DMS153 treated with DMSO at 0.1 percent for 48 hours (cell line): ENCODE results near the gene M6PR.
"Not testable (repeated sequence)": the region's sequence is repeated elsewhere in the genome, so short reads cannot be mapped to it uniquely, and the experiment has no call there.

Experiments
- DNase-seq: peaks from one replicate; lab custom pipeline; 2025; ENCODE audit not compliant: unreplicated experiment; lab: John Stamatoyannopoulos, UW

Gene M6PR

GRCh38 chr12:8951744-8952143 lies 2.3 kb upstream of the M6PR start:
- no peak for DNase-seq

GRCh38 chr12:8950702-8951478 lies 1.4 kb upstream of the M6PR start:
- DNase-seq, result no peak

DNA sequence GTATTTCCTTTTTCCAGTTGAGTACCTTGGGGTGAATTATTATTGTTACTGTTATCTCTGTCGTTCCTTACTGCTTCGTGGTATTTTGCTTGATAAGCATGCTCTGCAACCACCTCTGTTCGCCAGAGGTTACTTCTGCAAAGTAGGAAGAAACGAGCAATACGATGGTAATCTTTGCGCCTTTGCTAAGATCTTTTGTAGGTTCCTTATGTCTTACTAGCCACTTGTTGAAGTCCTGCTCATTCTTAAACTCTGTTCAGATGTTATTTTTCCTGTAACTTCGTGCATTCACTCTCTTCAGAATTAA lies 729 bp upstream of the M6PR start:
- DNase-seq, result no peak

- no peak for DNase-seq
These were observed 624 bp downstream of the M6PR start for GRCh38 chr12:8948701-8949341.

DNA sequence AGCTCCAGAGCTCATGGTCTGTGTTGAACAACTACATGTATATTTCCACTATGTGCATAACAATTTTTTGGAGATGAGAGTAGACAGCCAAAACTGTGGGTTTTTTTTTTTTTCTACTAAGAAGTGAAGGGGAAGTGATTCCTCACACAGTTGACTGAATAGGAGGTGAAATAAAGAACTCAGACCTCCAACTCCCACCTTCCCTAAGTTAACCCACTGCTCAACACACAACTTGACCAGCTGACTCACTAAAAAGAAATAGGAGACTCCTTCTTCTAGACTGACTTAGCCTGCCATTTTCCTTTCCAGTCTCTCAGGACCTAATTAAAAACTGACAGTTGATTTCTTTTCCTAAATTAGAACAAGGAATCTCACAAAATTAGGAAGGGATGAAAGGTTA lies 1.7 kb downstream of the M6PR start:
- no peak for DNase-seq

DNA sequence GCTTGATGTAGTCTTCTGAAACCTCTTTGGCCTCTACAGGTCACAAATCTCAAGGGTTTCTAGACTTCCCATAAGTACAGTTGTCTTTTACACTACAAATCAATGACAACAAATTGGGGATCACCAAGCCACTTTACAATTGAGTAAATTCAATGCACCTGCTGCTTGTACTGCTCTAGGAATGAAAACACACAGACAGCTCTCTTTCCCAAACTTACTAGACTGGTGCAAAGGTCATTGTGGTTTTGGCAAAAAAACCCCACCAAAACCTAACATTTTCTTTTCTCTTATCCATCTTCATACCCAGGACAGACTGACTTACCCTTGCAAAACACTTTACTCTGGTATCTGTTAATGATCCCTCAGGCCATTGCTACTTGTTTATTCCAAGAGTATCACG lies 2.7 kb downstream of the M6PR start:
- no peak for DNase-seq

- DNase-seq, result no peak
These were observed 5.8 kb downstream of the M6PR start for GRCh38 chr12:8943565-8944186.

GRCh38 chr12:8941691-8942478 lies 7.6 kb downstream of the M6PR start:
- no peak for DNase-seq

- not testable (repeated sequence) for DNase-seq
These were observed 11.5 kb downstream of the M6PR start for GRCh38 chr12:8937842-8938442.

DNA sequence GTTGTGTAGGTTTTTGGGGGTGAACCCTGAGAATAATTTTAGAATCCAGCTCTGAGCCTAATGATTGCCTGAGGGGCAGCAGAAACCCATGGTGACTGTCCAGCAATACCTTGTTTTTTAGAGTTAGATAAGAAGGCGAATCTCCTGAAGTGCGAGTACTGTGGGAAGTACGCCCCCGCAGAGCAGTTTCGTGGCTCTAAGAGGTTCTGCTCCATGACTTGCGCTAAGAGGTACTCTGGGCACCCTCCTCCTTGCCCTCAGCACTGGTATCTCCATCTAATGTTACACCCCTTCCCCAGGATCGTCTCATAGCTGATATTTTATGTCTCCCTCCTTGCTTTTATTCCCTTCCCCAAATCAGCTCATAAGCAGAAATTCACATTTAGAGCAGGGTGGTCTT lies 12.7 kb downstream of the M6PR start:
- DNase-seq, result no peak

- DNase-seq, result not testable (repeated sequence)
These were observed 15.4 kb downstream of the M6PR start for GRCh38 chr12:8934080-8934479.

- not testable (repeated sequence) for DNase-seq
These were observed 17.0 kb downstream of the M6PR start for GRCh38 chr12:8932464-8932863.

- not testable (repeated sequence) for DNase-seq
These were observed 18.7 kb downstream of the M6PR start for GRCh38 chr12:8930655-8931323.

- DNase-seq, result no peak
These were observed 26.9 kb downstream of the M6PR start for GRCh38 chr12:8922544-8922943.

GRCh38 chr12:8919643-8920042 lies 29.8 kb downstream of the M6PR start:
- DNase-seq, result not testable (repeated sequence)

GRCh38 chr12:8917751-8918150 lies 31.7 kb downstream of the M6PR start:
- no peak for DNase-seq

DNA sequence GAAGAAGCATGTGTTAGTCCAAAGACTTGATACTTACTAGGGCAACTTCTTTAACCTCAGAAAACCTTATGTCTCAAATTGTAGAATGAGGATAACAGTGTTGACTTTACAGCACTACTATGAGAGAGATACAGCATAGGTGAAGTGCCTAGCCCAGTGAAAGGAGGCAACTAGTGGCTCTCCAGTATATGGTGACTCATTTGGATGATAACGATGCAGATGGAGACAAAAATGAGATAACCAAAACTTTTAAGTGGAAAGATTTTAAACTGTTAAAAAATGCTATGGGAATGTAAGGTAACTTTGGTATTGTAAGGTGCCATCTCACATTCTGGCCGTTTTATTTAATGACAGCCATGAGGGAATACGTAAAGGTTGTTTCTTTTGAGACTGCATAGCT lies 32.4 kb downstream of the M6PR start:
- no peak for DNase-seq

DNA sequence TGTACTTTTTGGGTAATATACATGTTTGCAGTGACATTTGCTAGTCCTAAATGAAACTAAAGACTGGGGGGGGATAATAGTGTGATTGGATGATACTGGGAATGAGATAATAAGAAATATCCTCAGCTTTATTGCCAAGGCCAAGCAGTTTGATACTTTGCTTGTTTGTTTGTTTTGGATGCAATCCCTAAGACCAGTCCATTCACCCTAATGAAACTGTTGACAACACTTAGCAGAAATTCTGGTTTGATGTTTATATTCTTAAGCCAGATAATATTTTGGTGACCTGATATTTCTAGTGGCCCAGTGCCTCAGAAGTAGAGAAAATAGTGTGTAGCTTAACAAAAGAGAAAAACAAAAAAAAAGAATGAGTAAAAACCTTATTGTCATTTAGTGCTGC lies 33.3 kb downstream of the M6PR start:
- DNase-seq, result no peak

DNA sequence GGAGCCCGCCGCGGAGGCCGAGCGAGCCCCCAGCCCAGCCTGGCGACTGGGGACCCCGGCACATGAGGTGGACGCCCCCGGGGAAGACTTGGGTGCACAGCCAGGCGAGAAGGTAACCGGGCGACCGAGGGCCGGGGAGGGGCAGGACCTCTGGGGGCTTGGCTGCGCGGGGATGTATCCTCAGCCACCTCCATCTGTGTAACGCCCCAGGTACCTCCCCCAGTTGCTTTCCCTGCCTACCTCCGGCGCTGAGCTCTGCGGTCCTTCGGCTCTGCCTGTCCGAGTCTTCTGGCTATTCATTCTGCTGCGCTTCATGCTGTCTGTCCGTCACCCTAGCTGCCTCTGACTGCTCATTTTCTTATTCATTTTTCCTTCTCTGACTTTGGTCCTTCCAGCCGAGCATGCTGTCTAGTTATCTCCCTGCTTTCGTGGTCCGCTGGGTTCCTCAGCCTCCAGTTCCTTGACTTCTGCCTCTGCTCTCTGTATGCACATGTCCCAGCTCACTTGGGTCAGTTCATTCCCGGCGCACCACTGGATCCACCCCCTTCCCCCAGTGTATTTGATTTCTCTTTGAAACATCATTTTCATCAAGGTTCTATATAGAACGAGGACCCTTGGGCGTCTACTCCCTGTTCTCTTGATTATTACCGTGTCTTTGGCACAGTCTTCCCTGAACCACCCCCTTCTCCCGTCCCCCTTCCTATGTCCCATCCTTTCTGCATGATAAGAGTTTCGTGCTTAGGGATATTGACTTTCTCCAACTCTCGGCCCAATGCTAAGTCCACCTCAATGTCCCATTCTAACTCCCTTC lies 34.5 kb downstream of the M6PR start:
- DNase-seq, result peak; percentile 3
